Omental fat pad (tissue), 4 donors: ENCODE data around the gene AFG1L. TPM values are rescaled to one million over a fixed set of nuclear protein-coding genes. Genes with fewer than 3 reads are reported as not detected.
"Not testable (repeated sequence)": the region's sequence is repeated elsewhere in the genome, so short reads cannot be mapped to it uniquely, and the experiment has no call there.

Experiments
- ATAC-seq: fragments of 150-250 bp; one replicate; pipeline ENCODE4 v1.9.1; 2016; ENCODE audit warnings: mild to moderate bottlenecking, moderate library complexity; ENCODE audit not compliant: low FRiP score
- DNase-seq: peaks from one replicate; pipeline ENCODE4 v3.0.0-alpha.2; 2019; ENCODE audit warnings: low spot score
- total RNA-seq, 4 donors: library from RNA; depleted of rRNA; stranded (reverse); fragments of >200 nt; gene quantifications; one replicate each; pipeline ENCODE4 v1.1.0, GENCODE V29; 2016
- TF ChIP-seq, protein P1 (sequence below), 3 donors: fragments of 450-650 bp; IDR thresholded peaks; one replicate each; pipeline ENCODE4 v1.5.1; 2016 to 2017; ENCODE audit warnings: antibody characterized with exemption in 3 of 3, mild to moderate bottlenecking in 3 of 3, moderate library complexity in 2 of 3

Gene AFG1L
- total RNA-seq, result 1 to 10 TPM; 1.8 to 4.3 (median 2.6) TPM

DNA sequence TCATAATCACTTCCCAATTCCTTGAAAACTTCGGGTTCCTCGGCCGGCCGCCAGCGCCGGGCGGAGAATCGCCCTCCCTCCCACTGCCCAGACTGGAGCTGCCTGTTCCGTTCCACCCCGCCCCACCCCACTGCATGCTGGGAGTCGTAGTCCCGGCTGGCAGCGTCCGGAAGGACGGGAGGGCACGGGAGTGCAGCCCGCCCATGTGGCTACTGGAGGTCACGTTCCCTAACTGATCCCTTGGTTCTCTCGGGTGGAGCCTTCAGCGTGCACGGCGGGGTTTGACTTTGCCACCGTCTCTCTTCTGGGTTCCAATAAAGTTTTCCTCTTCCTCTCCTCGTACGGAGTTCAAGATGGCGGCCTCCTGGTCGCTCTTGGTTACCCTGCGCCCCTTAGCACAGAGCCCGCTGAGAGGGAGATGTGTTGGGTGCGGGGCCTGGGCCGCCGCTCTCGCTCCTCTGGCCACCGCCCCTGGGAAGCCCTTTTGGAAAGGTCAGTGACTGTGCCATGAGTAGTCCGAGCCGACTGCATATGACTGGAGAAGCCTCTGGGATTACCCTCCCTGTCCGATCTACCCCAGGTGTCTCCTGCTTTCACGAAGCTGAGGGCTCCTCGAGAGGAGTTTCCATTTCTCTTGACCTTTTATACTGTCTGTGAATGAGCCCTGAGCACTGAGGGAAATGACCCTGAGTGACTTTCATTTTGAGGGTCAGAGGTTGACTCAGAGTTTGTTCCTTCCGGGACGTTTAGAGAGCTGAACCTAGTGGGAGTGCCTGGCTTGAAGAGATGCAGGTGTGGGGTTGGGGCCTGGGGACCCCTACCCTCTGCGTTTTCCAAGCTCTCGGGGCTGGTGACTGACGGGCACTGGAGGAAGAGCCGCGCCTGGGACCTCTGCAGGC is at the start of gene AFG1L:
TSS of gene AFG1L (plus strand) at position 328 of the 899 bp plus-strand sequence. CDS start at position 354, 26 bp downstream.
- TF ChIP-seq, protein P1, sequence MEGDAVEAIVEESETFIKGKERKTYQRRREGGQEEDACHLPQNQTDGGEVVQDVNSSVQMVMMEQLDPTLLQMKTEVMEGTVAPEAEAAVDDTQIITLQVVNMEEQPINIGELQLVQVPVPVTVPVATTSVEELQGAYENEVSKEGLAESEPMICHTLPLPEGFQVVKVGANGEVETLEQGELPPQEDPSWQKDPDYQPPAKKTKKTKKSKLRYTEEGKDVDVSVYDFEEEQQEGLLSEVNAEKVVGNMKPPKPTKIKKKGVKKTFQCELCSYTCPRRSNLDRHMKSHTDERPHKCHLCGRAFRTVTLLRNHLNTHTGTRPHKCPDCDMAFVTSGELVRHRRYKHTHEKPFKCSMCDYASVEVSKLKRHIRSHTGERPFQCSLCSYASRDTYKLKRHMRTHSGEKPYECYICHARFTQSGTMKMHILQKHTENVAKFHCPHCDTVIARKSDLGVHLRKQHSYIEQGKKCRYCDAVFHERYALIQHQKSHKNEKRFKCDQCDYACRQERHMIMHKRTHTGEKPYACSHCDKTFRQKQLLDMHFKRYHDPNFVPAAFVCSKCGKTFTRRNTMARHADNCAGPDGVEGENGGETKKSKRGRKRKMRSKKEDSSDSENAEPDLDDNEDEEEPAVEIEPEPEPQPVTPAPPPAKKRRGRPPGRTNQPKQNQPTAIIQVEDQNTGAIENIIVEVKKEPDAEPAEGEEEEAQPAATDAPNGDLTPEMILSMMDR (IDR thresholded peaks at IDR 0.05), result no peak

DNA sequence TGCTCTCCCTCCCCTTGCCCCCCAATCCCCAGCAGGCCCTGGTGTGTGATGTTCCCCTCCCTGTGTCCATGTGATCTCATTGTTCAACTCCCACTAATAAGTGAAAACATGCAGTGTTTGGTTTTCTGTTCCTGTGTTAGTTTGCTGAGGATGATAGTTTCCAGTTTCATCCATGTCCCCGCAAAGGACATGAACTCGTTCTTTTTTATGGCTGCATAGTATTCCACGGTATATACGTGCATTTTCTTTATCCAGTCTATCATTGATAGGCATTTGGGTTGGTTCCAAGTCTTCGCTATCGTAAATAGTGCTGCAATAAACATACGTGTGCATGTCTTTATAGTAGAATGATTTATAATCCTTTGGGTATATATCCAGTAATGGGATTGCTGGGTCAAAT is 49.8 kb upstream of the AFG1L start:
- DNase-seq, ATAC-seq: not testable (repeated sequence)

More for the DNA sequence above, at the start of gene AFG1L:
- DNase-seq, result peak; percentile 79
- ATAC-seq, result peak; percentile 99

DNA sequence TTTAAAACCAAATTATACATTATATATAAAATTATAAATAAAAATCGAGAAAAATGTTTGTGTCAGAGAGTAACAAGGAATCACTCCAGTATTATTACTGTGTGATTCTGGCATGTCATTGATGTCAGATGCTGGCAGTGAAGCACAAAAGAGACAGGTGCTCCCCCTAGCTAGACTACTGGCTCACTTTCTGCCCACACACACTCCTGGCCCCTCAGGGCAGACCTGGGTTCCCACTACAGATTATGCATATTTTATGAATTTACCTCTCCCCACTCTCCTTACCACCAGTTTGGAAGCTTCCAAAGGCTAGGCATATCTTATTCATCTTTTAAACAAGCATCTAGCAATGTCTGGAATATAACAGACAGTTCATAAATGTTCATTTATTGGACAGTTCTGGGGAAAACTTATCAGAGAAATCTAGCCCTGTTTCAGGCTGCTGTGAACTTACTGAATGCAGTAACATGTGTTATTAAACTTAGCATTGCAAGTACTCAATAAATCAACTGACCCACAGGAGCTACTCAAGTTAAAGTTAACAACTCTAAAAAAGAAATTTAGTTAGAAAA is 46.8 kb upstream of the AFG1L start:
- ATAC-seq (no peak), DNase-seq (no peak)
- TF ChIP-seq, protein P1 (IDR thresholded peaks at IDR 0.05), result no peak

DNA sequence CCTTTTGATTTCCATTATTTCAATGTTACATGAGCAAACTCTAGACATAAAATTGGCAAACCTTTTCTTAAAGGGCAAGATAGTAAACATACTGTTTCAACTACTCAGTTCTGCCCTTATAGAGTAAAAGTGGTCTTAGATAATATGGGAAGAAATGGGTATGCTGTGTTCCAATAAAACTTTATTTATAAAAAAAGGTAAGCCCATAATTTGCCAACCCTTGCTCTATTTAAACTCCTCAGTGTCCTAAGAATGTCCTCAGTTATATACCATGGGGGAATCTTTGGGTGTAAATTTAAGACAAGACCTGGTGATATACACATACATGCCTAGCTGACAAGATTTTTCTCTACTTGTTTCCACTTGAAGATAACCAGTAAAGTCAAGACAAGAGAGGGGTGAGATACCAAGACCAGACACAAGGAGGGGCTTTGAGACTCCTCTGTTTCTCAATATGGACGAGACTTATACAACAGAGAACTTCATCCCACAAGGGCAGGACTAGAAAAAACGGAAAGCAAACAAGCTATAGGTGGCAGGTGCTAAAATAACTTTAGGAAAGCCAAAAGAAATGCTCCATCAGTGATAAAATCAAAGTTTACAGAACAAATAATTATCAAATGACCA is 44.5 kb upstream of the AFG1L start:
- DNase-seq (no peak), ATAC-seq (no peak)

DNA sequence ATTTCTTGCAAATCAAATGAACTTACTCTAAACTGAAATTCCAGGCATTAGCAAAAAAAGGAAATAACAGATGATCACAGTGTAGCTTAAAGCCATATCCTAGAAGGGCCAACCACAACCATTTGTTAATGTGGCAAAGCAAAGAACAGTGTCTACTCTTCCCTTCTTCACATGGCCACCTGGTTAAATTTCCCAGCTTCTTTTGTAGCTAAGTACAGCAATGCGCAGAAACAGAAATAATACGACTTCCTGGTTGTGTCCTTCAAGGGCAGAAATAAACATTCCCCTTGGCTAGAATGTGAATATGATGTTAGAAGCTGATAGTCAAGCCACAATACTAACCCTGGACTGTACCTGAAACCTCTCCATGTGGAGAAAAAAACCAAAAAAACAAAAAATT is 43.6 kb upstream of the AFG1L start:
- no peak for DNase-seq
- TF ChIP-seq, protein P1 (IDR thresholded peaks at IDR 0.05), result no peak
- no peak for ATAC-seq

More for the DNA sequence above, 44.5 kb upstream of the AFG1L start:
- TF ChIP-seq, protein P1 (IDR thresholded peaks at IDR 0.05), result no peak

DNA sequence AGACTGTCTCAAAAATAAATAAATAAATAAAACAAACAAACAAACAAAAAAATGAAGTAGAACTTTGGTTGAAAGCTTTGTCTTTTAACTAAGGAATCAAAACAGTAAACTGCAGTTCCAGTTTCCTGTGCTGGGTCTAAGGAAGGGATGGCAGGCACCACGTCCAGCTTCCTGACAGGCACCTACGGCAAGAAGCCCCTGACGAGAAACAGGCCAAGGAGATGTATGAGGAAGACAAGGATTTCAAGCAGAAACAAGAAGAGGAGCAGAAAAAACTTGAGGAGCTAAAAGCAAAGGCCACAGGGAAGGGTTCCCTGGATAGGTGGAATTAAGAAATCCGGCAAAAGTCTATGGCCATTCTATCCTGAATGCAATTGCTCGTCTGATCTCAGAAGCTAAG is 42.8 kb upstream of the AFG1L start:
- DNase-seq, result no peak
- no peak for ATAC-seq
- TF ChIP-seq, protein P1 (IDR thresholded peaks at IDR 0.05), result no peak

DNA sequence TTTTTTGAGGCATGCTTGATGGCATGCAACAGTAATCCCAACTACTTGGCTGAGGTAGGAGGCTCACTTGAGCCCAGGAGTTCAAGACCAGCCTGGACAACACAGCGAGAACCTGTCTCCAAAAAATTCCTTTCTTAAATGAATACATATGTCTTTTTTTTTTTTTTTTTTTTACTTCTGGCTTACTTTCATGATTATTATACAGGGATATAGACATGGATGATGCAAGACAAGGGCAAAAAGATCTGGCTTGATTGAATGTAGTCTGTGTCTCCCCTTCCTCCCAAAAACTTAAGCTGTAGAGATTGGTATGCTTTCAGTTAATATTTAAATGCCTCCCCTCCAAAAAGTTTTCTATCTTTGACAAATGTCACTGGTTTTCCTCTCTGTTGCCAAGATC is 41.6 kb upstream of the AFG1L start:
- DNase-seq, result no peak
- TF ChIP-seq, protein P1 (IDR thresholded peaks at IDR 0.05), result no peak
- no peak for ATAC-seq
